ENCODE measurements around the gene C1orf21. TPM values are rescaled to one million over a fixed set of nuclear protein-coding genes. Genes with fewer than 3 reads are reported as not detected.

The C1orf21 gene
- total RNA-seq, 1 experiment from 2014 or later, result 0.15 TPM

DNA sequence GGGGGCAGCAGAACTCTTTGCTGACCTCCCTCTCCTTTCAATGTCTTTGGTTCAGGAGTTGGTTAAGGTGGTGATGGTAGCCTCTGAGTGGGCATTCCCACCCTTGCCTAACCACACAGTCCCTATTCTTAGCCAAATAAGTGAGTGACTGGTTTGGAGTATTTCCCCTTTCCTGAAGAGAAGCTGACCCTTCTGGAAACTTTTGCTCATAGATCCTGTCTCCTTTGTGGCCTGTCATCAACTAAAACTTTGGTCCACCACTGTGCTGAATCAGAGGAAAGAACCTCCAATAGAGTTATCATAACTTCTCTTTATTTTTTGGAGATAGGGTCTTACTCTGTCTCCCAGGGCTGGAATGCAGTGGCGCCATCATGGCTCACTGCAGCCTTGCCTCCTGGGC lies 31.1 kb downstream of the C1orf21 start:
- CTCF ChIA-PET, result no interaction called here
- H3K27ac ChIP-seq (ENCODE audit: low read length), result no peak overlapping the region
- intact Hi-C loops (cut with micrococcal nuclease; ENCODE audit: unreplicated experiment) (no loop called here), in situ Hi-C loops (cut with HindIII; ENCODE audit: low pct_unique_long_range_greater_than_20kb, low sequenced_read_pairs) (no loop called here)
- no TSS peak for BruUV-seq (replicated peaks)
- no peaks in the 10 kb centered on the region for H3K27me3 ChIP-seq (ENCODE audit: control insufficient read depth, insufficient read depth, low read length)
- H3K4me3 ChIP-seq (ENCODE audit: low read depth in 2 of 2, low read length in 2 of 2), result no peak overlapping the region
- H3K9me3 ChIP-seq (ENCODE audit: control insufficient read depth, insufficient read depth, low read depth, low read length), result no peaks in the 10 kb centered on the region
- DNase-seq (ENCODE audit: low read depth, low spot score), result no peak
- TF ChIP-seq SIN3A (IDR thresholded peaks at IDR 0.05; ENCODE audit: borderline replicate concordance, insufficient read depth, low read depth, low read length), result no peak
- TF ChIP-seq, protein P1, sequence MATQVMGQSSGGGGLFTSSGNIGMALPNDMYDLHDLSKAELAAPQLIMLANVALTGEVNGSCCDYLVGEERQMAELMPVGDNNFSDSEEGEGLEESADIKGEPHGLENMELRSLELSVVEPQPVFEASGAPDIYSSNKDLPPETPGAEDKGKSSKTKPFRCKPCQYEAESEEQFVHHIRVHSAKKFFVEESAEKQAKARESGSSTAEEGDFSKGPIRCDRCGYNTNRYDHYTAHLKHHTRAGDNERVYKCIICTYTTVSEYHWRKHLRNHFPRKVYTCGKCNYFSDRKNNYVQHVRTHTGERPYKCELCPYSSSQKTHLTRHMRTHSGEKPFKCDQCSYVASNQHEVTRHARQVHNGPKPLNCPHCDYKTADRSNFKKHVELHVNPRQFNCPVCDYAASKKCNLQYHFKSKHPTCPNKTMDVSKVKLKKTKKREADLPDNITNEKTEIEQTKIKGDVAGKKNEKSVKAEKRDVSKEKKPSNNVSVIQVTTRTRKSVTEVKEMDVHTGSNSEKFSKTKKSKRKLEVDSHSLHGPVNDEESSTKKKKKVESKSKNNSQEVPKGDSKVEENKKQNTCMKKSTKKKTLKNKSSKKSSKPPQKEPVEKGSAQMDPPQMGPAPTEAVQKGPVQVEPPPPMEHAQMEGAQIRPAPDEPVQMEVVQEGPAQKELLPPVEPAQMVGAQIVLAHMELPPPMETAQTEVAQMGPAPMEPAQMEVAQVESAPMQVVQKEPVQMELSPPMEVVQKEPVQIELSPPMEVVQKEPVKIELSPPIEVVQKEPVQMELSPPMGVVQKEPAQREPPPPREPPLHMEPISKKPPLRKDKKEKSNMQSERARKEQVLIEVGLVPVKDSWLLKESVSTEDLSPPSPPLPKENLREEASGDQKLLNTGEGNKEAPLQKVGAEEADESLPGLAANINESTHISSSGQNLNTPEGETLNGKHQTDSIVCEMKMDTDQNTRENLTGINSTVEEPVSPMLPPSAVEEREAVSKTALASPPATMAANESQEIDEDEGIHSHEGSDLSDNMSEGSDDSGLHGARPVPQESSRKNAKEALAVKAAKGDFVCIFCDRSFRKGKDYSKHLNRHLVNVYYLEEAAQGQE (IDR thresholded peaks at IDR 0.05; ENCODE audit: insufficient read depth in 1 of 2, low read depth in 2 of 2, low read length in 1 of 2), result no peak
- TF ChIP-seq TCF7L2 (IDR thresholded peaks at IDR 0.05; ENCODE audit: low read depth, low read length), result no peak
- no peak for TF ChIP-seq POLR2AphosphoS5 (IDR thresholded peaks at IDR 0.05; ENCODE audit: low read depth, low read length)
- TF ChIP-seq, protein P2, sequence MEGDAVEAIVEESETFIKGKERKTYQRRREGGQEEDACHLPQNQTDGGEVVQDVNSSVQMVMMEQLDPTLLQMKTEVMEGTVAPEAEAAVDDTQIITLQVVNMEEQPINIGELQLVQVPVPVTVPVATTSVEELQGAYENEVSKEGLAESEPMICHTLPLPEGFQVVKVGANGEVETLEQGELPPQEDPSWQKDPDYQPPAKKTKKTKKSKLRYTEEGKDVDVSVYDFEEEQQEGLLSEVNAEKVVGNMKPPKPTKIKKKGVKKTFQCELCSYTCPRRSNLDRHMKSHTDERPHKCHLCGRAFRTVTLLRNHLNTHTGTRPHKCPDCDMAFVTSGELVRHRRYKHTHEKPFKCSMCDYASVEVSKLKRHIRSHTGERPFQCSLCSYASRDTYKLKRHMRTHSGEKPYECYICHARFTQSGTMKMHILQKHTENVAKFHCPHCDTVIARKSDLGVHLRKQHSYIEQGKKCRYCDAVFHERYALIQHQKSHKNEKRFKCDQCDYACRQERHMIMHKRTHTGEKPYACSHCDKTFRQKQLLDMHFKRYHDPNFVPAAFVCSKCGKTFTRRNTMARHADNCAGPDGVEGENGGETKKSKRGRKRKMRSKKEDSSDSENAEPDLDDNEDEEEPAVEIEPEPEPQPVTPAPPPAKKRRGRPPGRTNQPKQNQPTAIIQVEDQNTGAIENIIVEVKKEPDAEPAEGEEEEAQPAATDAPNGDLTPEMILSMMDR (IDR thresholded peaks at IDR 0.05), result no peak
- POLR2A ChIA-PET, result no interaction called here
- no peaks in the 10 kb centered on the region for H3K36me3 ChIP-seq (ENCODE audit: control insufficient read depth, insufficient read depth, low read length)
- H3K4me1 ChIP-seq (ENCODE audit: control insufficient read depth, insufficient read depth, low read length), result no peaks in the 10 kb centered on the region
- no peak for ATAC-seq

DNA sequence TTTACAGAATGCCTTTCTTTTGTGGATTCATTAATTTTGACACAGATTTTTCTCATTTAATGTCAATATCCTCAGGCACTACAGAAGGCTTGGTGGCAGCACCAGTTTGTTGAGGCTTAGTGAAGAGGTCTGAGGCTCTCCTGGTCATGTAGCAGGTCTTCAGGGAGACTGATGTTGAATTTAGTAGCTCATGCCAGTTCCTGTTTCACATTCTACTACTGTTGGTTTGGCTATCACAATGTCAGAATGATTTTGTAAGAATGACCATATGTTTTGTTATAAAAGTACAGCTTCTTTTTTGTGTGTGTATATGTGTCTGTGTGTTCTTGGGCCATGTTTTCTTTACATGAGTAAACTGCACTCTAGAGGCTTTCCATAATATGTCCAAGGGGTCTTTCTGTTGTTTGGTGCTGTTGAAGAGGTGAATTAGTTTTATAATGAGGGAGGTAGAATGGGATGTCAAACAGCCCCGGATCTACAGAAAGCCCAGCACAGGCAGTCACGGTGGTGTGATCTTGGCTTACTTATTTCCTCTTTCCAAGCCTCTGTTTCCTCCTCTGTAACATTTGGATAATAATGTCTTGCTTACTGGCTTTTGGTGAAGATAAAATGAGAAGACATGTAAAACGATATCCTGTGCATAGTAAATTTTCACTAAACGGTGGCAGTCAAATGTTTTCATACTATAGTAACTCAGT lies 32.0 kb downstream of the C1orf21 start:
- CTCF ChIA-PET, result no interaction called here
- TF ChIP-seq SIN3A (IDR thresholded peaks at IDR 0.05; ENCODE audit: borderline replicate concordance, insufficient read depth, low read depth, low read length), result no peak
- no peak for TF ChIP-seq POLR2AphosphoS5 (IDR thresholded peaks at IDR 0.05; ENCODE audit: low read depth, low read length)
- TF ChIP-seq, protein P1 (IDR thresholded peaks at IDR 0.05; ENCODE audit: insufficient read depth in 1 of 2, low read depth in 2 of 2, low read length in 1 of 2), result no peak
- TF ChIP-seq, protein P2 (IDR thresholded peaks at IDR 0.05), result no peak
- TF ChIP-seq TCF7L2 (IDR thresholded peaks at IDR 0.05; ENCODE audit: low read depth, low read length), result no peak
- POLR2A ChIA-PET, result no interaction called here
- in situ Hi-C loops (cut with HindIII; ENCODE audit: low pct_unique_long_range_greater_than_20kb, low sequenced_read_pairs) (no loop called here), intact Hi-C loops (cut with micrococcal nuclease; ENCODE audit: unreplicated experiment) (no loop called here)
- H3K4me3 ChIP-seq (ENCODE audit: low read depth in 2 of 2, low read length in 2 of 2), result no peak overlapping the region
- no peak for DNase-seq (ENCODE audit: low read depth, low spot score)
- no peaks in the 10 kb centered on the region for H3K27me3 ChIP-seq (ENCODE audit: control insufficient read depth, insufficient read depth, low read length)
- H3K9me3 ChIP-seq (ENCODE audit: control insufficient read depth, insufficient read depth, low read depth, low read length), result no peaks in the 10 kb centered on the region
- no TSS peak for BruUV-seq (replicated peaks)
- no peaks in the 10 kb centered on the region for H3K4me1 ChIP-seq (ENCODE audit: control insufficient read depth, insufficient read depth, low read length)
- ATAC-seq, result no peak
- no peaks in the 10 kb centered on the region for H3K36me3 ChIP-seq (ENCODE audit: control insufficient read depth, insufficient read depth, low read length)
- no peak overlapping the region for H3K27ac ChIP-seq (ENCODE audit: low read length)

All from Panc1 (cell line).